RWPE2 (cell line): Measurements from ENCODE around the gene HRAS.

Experiments used
- ATAC-seq: fragments of 200-7000 bp; cut with Tn5 transposase; 3 replicates; pipeline ENCODE4 v1.9.1; 2021; ENCODE audit warnings: low read depth
- DNase-seq: peaks from one replicate; pipeline ENCODE4 v3.0.0-alpha.2; 2020; ENCODE audit warnings: low spot score
- H3K27ac ChIP-seq: fragments of 450-650 bp; 2 replicates; pipeline ENCODE4 v1.5.1; 2017; ENCODE audit warnings: mild to moderate bottlenecking; ENCODE audit not compliant: poor library complexity, severe bottlenecking
- H3K27me3 ChIP-seq: fragments of 250-450 bp; sonication (Bioruptor Pico); 2 replicates; pipeline ENCODE4 v1.5.1; 2021; ENCODE audit warnings: mild to moderate bottlenecking, moderate library complexity; ENCODE audit not compliant: insufficient read depth, poor library complexity, severe bottlenecking
- H3K36me3 ChIP-seq: fragments of 250-450 bp; sonication (Bioruptor Pico); 2 replicates; pipeline ENCODE4 v1.5.1; 2020; ENCODE audit warnings: low read depth, mild to moderate bottlenecking, moderate library complexity
- H3K4me1 ChIP-seq: fragments of 250-450 bp; sonication (Bioruptor Pico); 2 replicates; pipeline ENCODE4 v1.5.1; 2021; ENCODE audit warnings: mild to moderate bottlenecking, moderate library complexity; ENCODE audit not compliant: insufficient read depth, poor library complexity, severe bottlenecking
- H3K4me3 ChIP-seq: fragments of 250-450 bp; sonication (Bioruptor Pico); 2 replicates; pipeline ENCODE4 v1.5.1; 2021; ENCODE audit warnings: mild to moderate bottlenecking, moderate library complexity; ENCODE audit not compliant: severe bottlenecking
- H3K9me3 ChIP-seq: fragments of 250-450 bp; sonication (Bioruptor Pico); 2 replicates; pipeline ENCODE4 v1.5.1; 2021; ENCODE audit warnings: mild to moderate bottlenecking, moderate library complexity; ENCODE audit not compliant: severe bottlenecking
- CTCF ChIP-seq: fragments of 450-650 bp; IDR thresholded peaks from one replicate; pipeline ENCODE4 v1.5.1; 2017; ENCODE audit warnings: mild to moderate bottlenecking, moderate library complexity; ENCODE audit not compliant: poor library complexity, severe bottlenecking

HRAS gene

GRCh38 chr11:553083-553987 is 18.0 kb upstream of the HRAS start:
- Histone ChIP-seq H3K4me3 (no peak overlapping the region), H3K27me3 (peaks cover 7% of the 10 kb centered on the region), H3K36me3 (no peaks in the 10 kb centered on the region), H3K27ac (no peak overlapping the region), H3K4me1 (no peaks in the 10 kb centered on the region), H3K9me3 (no peaks in the 10 kb centered on the region)
- no peak for TF ChIP-seq CTCF
- no peak for DNase-seq
- ATAC-seq = no peak

DNA sequence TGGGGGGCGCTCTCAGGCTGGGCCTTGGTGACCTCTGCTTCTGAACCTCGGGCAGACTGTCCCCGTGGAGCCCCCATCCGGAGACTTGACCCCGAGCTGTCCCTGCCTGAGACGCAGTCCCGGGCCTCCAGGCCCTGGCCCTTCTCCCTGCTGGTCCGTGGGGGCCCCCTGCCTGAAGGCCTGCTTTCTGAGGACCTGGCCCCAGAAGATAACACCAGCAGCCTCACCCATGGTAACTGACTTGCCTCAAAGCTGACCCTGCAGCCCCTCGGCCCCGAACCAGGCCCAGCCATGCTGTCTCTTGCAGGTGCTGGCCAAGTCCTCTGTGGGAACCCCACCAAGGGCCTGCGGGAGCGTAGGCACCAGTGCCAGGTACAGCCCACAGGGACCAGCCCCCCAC is 16.2 kb upstream of the HRAS start:
- Histone ChIP-seq H3K27ac (no peak overlapping the region), H3K9me3 (no peaks in the 10 kb centered on the region), H3K4me1 (no peaks in the 10 kb centered on the region), H3K27me3 (peaks cover 7% of the 10 kb centered on the region), H3K36me3 (no peaks in the 10 kb centered on the region), H3K4me3 (no peak overlapping the region)
- TF ChIP-seq CTCF = no peak
- no peak for DNase-seq
- no peak for ATAC-seq

DNA sequence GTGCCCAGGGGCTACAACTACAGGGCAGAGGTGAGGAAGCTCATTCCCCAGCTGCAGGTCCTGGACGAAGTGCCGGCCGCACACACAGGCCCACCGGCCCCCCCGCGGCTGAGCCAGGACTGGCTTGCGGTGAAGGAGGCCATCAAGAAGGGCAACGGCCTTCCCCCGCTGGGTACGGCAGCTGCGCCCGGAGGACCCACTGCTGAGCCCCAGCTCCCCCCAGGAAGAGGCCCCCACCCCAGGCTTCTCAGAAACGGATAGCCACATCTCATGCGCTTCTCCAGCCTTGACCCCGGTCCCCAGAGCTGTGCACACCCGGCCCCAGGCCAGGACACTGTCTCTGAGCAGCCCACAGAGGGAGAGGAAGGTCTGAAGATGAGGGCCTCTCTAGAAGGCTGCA is 15.8 kb upstream of the HRAS start:
- Histone ChIP-seq H3K27ac (no peak overlapping the region), H3K36me3 (no peaks in the 10 kb centered on the region), H3K4me1 (no peaks in the 10 kb centered on the region), H3K4me3 (no peak overlapping the region), H3K9me3 (no peaks in the 10 kb centered on the region), H3K27me3 (peaks cover 7% of the 10 kb centered on the region)
- no peak for TF ChIP-seq CTCF
- DNase-seq = no peak
- ATAC-seq = no peak

DNA sequence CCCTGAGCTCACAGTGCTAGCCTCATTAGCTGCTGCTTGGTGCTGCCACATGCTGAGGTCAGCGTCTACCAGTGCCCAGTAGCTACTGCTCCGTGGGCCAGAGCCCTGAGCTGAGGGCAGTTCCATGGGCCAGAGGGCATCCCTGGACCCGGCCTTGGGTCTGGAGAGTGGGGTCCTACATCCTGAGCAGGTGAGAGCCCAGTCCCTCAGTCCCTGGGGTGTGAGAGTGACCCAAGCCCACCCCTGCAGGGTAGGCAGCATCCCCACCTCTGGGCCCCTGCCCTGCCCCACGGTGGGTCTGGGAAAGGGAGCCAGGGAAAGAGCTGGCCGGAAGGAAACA is 15.3 kb upstream of the HRAS start:
- Histone ChIP-seq H3K36me3 (no peaks in the 10 kb centered on the region), H3K27ac (no peak overlapping the region), H3K4me3 (no peak overlapping the region), H3K9me3 (no peaks in the 10 kb centered on the region), H3K4me1 (no peaks in the 10 kb centered on the region), H3K27me3 (peaks cover 6% of the 10 kb centered on the region)
- no peak for ATAC-seq
- no peak for TF ChIP-seq CTCF
- DNase-seq = no peak
